ENCODE data around the gene KRTAP10-7.

GRCh38 chr21:44578371-44579055, 21.9 kb upstream of the KRTAP10-7 start:
- no peak for TF ChIP-seq CTCF (IDR thresholded peaks at IDR 0.05; ENCODE audit: insufficient read depth, low read depth, low read length)
- TF ChIP-seq EZH2 (IDR thresholded peaks at IDR 0.05; ENCODE audit: insufficient read depth, low read length), result no peak

Data from astrocyte (in vitro differentiated cells and primary cell).